ENCODE data around the gene CLEC4M. TPM values are rescaled to one million over a fixed set of nuclear protein-coding genes. Genes with fewer than 3 reads are reported as not detected.
"Not testable (repeated sequence)": the region's sequence is repeated elsewhere in the genome, so short reads cannot be mapped to it uniquely, and the experiment has no call there.

The CLEC4M gene
- total and polyA plus RNA-seq, 2 donors (not counting 1 experiment from before 2014, with no cell fraction given): not detected

- H3K79me2 ChIP-seq (ENCODE audit: control insufficient read depth, insufficient read depth, low read length): no peaks in the 10 kb centered on the region
- no peaks in the 10 kb centered on the region for H4K20me1 ChIP-seq (ENCODE audit: control insufficient read depth, extremely low read depth, insufficient read depth, low read length)
- H3K27ac ChIP-seq (ENCODE audit: insufficient read depth, low read length): no peak overlapping the region
- H3K36me3 ChIP-seq (ENCODE audit: control insufficient read depth, insufficient read depth, low read length): no peaks in the 10 kb centered on the region
- peaks cover 3% of the 10 kb centered on the region for H3K27me3 ChIP-seq (ENCODE audit: control insufficient read depth, insufficient read depth, low read length)
- no peak overlapping the region for H3K4me2 ChIP-seq (ENCODE audit: extremely low read depth, insufficient read depth, low read length)
- no peaks in the 10 kb centered on the region for H3K4me1 ChIP-seq (ENCODE audit: control insufficient read depth, extremely low read depth, insufficient read depth, low read length)
- no peak for DNase-seq (ENCODE audit: low read depth in 2 of 2)
- H3K9me3 ChIP-seq (ENCODE audit: control insufficient read depth, insufficient read depth, low read depth, low read length): no peaks in the 10 kb centered on the region
- no peak for TF ChIP-seq CTCF (conservative IDR thresholded peaks at IDR 0.05 in 1 of 2, IDR thresholded peaks at IDR 0.05 in 1 of 2; ENCODE audit: low read depth in 1 of 2, low read length in 2 of 2)
- no peak overlapping the region for H2AFZ ChIP-seq (ENCODE audit: low read length)
- no peak overlapping the region for H3K4me3 ChIP-seq (replicated peaks in 1 of 4; ENCODE audit: control extremely low read depth in 1 of 4, insufficient read depth in 1 of 4, low read depth in 3 of 4, low read length in 4 of 4)
- H3K9ac ChIP-seq (ENCODE audit: insufficient read depth, low read length): no peak overlapping the region
Measured at GRCh38 chr19:7792281-7792680, 29.2 kb downstream of the CLEC4M start.

GRCh38 chr19:7792701-7793100 lies 29.7 kb downstream of the CLEC4M start:
- not testable (repeated sequence) for H3K4me1 ChIP-seq (ENCODE audit: control insufficient read depth, extremely low read depth, insufficient read depth, low read length); H3K4me3 ChIP-seq (replicated peaks in 1 of 4; ENCODE audit: control extremely low read depth in 1 of 4, insufficient read depth in 1 of 4, low read depth in 3 of 4, low read length in 4 of 4); H4K20me1 ChIP-seq (ENCODE audit: control insufficient read depth, extremely low read depth, insufficient read depth, low read length); H3K27me3 ChIP-seq (ENCODE audit: control insufficient read depth, insufficient read depth, low read length); H3K27ac ChIP-seq (ENCODE audit: insufficient read depth, low read length); H3K9ac ChIP-seq (ENCODE audit: insufficient read depth, low read length); H3K9me3 ChIP-seq (ENCODE audit: control insufficient read depth, insufficient read depth, low read depth, low read length); H3K4me2 ChIP-seq (ENCODE audit: extremely low read depth, insufficient read depth, low read length); DNase-seq (ENCODE audit: low read depth in 2 of 2); H3K36me3 ChIP-seq (ENCODE audit: control insufficient read depth, insufficient read depth, low read length); H2AFZ ChIP-seq (ENCODE audit: low read length); H3K79me2 ChIP-seq (ENCODE audit: control insufficient read depth, insufficient read depth, low read length)

GRCh38 chr19:7793493-7793892 lies 30.4 kb downstream of the CLEC4M start:
- TF ChIP-seq CTCF (conservative IDR thresholded peaks at IDR 0.05 in 1 of 2, IDR thresholded peaks at IDR 0.05 in 1 of 2; ENCODE audit: low read depth in 1 of 2, low read length in 2 of 2) (no peak), EZH2 (IDR thresholded peaks at IDR 0.05; ENCODE audit: low read length, missing control alignments) (no peak)
- no peak for DNase-seq (ENCODE audit: low read depth in 2 of 2)
- no peak overlapping the region for H3K9ac ChIP-seq (ENCODE audit: insufficient read depth, low read length)
- H3K27me3 ChIP-seq (ENCODE audit: control insufficient read depth, insufficient read depth, low read length): no peaks in the 10 kb centered on the region
- H2AFZ ChIP-seq (ENCODE audit: low read length): no peak overlapping the region
- H3K4me2 ChIP-seq (ENCODE audit: extremely low read depth, insufficient read depth, low read length): no peak overlapping the region
- H3K4me1 ChIP-seq (ENCODE audit: control insufficient read depth, extremely low read depth, insufficient read depth, low read length): no peaks in the 10 kb centered on the region
- H4K20me1 ChIP-seq (ENCODE audit: control insufficient read depth, extremely low read depth, insufficient read depth, low read length): no peaks in the 10 kb centered on the region
- no peak overlapping the region for H3K27ac ChIP-seq (ENCODE audit: insufficient read depth, low read length)
- no peaks in the 10 kb centered on the region for H3K79me2 ChIP-seq (ENCODE audit: control insufficient read depth, insufficient read depth, low read length)
- no peak overlapping the region for H3K4me3 ChIP-seq (replicated peaks in 1 of 4; ENCODE audit: control extremely low read depth in 1 of 4, insufficient read depth in 1 of 4, low read depth in 3 of 4, low read length in 4 of 4)
- no peaks in the 10 kb centered on the region for H3K36me3 ChIP-seq (ENCODE audit: control insufficient read depth, insufficient read depth, low read length)
- H3K9me3 ChIP-seq (ENCODE audit: control insufficient read depth, insufficient read depth, low read depth, low read length): no peaks in the 10 kb centered on the region
